GM23248 (cell line): ENCODE measurements around the gene SAG. TPM values are rescaled to one million over a fixed set of nuclear protein-coding genes. Genes with fewer than 3 reads are reported as not detected.

Source experiments
- DNase-seq: peaks from one replicate; pipeline ENCODE4 v3.0.0-alpha.2; 2015
- H2AFZ ChIP-seq: fragments of 200-600 bp; sonication (generic); 2 replicates; pipeline ENCODE4 v1.6.1; 2016; ENCODE audit warnings: antibody characterized with exemption
- H3F3A ChIP-seq: fragments of 200-600 bp; sonication (generic); 2 replicates; pipeline ENCODE4 v1.6.1; 2016; ENCODE audit warnings: mild to moderate bottlenecking, antibody characterized with exemption, mixed run types; ENCODE audit not compliant: insufficient read depth
- H3K27ac ChIP-seq: fragments of 200-600 bp; sonication (generic); 2 replicates; pipeline ENCODE4 v1.5.1; 2016; ENCODE audit warnings: mild to moderate bottlenecking
- H3K27me3 ChIP-seq: fragments of 200-600 bp; sonication (generic); replicated peaks from 2 replicates; pipeline ENCODE4 v1.6.1; 2016; ENCODE audit warnings: mild to moderate bottlenecking; ENCODE audit not compliant: insufficient read depth
- H3K36me3 ChIP-seq: fragments of 200-600 bp; sonication (generic); 2 replicates; pipeline ENCODE4 v1.6.1; 2016; ENCODE audit warnings: low read depth, mild to moderate bottlenecking
- H3K4me1 ChIP-seq: fragments of 200-600 bp; sonication (generic); 2 replicates; pipeline ENCODE4 v1.6.1; 2016; ENCODE audit warnings: mild to moderate bottlenecking; ENCODE audit not compliant: insufficient read depth
- H3K4me2 ChIP-seq: fragments of 200-600 bp; sonication (generic); one replicate; pipeline ENCODE4 v1.6.1; 2016; ENCODE audit warnings: mild to moderate bottlenecking; ENCODE audit not compliant: unreplicated experiment
- H3K4me3 ChIP-seq: fragments of 200-600 bp; sonication (generic); 2 replicates; pipeline ENCODE4 v1.5.1; 2016; ENCODE audit warnings: mild to moderate bottlenecking
- H3K79me2 ChIP-seq: fragments of 200-600 bp; sonication (generic); 2 replicates; pipeline ENCODE4 v1.6.1; 2016; ENCODE audit warnings: mild to moderate bottlenecking; ENCODE audit not compliant: insufficient read depth
- H3K9ac ChIP-seq: fragments of 200-600 bp; sonication (generic); 2 replicates; pipeline ENCODE4 v1.6.1; 2016; ENCODE audit warnings: mild to moderate bottlenecking
- H3K9me2 ChIP-seq: fragments of 200-600 bp; sonication (generic); 2 replicates; pipeline ENCODE4 v1.6.1; 2016; ENCODE audit warnings: mixed run types, mild to moderate bottlenecking, moderate library complexity; ENCODE audit not compliant: insufficient read depth
- H3K9me3 ChIP-seq: fragments of 200-600 bp; sonication (generic); one replicate; pipeline ENCODE4 v1.6.1; 2017; ENCODE audit warnings: low read depth
- H4K20me1 ChIP-seq: fragments of 200-600 bp; sonication (generic); 2 replicates; pipeline ENCODE4 v1.6.0; 2016; ENCODE audit not compliant: insufficient read depth
- EZH2 ChIP-seq: fragments of 200-600 bp; sonication (generic); IDR thresholded peaks from 2 replicates; pipeline ENCODE4 v1.6.1; 2018; ENCODE audit warnings: antibody characterized with exemption, mild to moderate bottlenecking; ENCODE audit not compliant: insufficient read depth, poor library complexity, severe bottlenecking
- EZH2phosphoT487 ChIP-seq: fragments of 200-600 bp; sonication (generic); IDR thresholded peaks from 2 replicates; pipeline ENCODE4 v1.6.1; 2018; ENCODE audit warnings: antibody characterized with exemption, moderate library complexity, mild to moderate bottlenecking, low read depth; ENCODE audit not compliant: insufficient read depth
- WGBS, 2 experiments: methylation state at CpG; one replicate each; pipeline ENCODE4 v1.1.6; 2015 to 2017; ENCODE audit warnings: low lambda C conversion rate in 2 of 2, low coverage in 1 of 2; ENCODE audit errors: missing lambda C conversion rate in 2 of 2; 5-methylcytosine and 5-hydroxymethylcytosine counted together
- in situ Hi-C: fragments of 300-500 bp; cut with MboI; formaldehyde crosslinking; loops from 2 replicates; pipeline ENCODE4 v1.15.0; 2020
- polyA plus RNA-seq: library from polyadenylated mRNA; unstranded; fragments of >200 nt; fragmentation: Nextera tagmentation; extraction: Ambion mirVana; gene quantifications from 2 replicates; pipeline ENCODE4 v1.2.1, GENCODE V29; 2016
- total RNA-seq: library from RNA; depleted of rRNA; stranded (reverse); fragments of >200 nt; shearing (Covaris generic); gene quantifications from 2 replicates; pipeline ENCODE4 v1.2.3, GENCODE V29; 2014

The SAG gene
- total and polyA plus RNA-seq, 2 experiments from 2014 or later: not detected

DNA sequence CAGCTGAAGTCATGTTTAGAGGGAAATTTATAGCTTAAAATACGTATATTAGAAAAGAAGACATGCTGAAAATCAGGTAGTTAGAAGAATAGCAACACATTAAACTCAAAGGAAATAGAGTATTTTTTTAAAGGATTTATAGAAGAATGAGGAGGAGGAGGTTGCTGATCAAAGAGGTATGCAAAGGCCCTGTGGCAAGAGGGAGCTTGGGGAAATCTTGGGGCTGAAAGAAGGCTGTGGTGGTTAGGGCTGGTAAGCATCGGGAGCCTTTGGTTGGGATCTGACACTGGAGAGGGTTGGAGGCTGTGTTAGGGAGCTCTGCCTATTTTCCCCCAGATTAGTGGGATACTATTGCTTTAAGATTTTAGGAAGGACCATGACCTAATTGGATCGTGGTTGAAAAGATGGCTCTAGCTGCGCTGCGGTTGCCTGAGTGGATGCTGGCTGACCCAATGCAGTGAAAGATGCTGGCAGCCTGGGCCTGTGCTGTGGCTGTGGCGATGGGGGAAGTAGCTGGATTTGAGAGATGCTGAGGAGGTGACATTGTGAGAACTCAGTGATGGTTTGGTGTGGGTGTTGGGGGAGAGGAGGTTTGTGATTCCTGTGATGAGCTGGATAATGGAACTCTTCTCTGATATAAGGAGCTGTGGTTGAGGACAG is 58.4 kb downstream of the SAG start:
- no peaks in the 10 kb centered on the region for H3K27me3 ChIP-seq
- H3K9ac ChIP-seq: no peak overlapping the region
- no peak for DNase-seq
- 96 to 98% methylated on average over 6 of the region's 6 CpGs for WGBS, 2 experiments
- H2AFZ ChIP-seq: no peak overlapping the region
- H3F3A ChIP-seq: no peaks in the 10 kb centered on the region
- H3K4me3 ChIP-seq: no peak overlapping the region
- H3K4me1 ChIP-seq: no peaks in the 10 kb centered on the region
- H3K79me2 ChIP-seq: 0 out of 2 replicates have a peak, but pooled peaks cover 10% of the 10 kb centered on the region
- no peaks in the 10 kb centered on the region for H3K9me2 ChIP-seq
- H4K20me1 ChIP-seq: no peaks in the 10 kb centered on the region
- H3K4me2 ChIP-seq: no peak overlapping the region
- in situ Hi-C loops: no loop called here
- no peaks in the 10 kb centered on the region for H3K9me3 ChIP-seq
- H3K36me3 ChIP-seq: peaks cover 3% of the 10 kb centered on the region; the same call in 1 of the 2 replicates
- TF ChIP-seq EZH2: no peak
- TF ChIP-seq EZH2phosphoT487: no peak
- no peak overlapping the region for H3K27ac ChIP-seq

DNA sequence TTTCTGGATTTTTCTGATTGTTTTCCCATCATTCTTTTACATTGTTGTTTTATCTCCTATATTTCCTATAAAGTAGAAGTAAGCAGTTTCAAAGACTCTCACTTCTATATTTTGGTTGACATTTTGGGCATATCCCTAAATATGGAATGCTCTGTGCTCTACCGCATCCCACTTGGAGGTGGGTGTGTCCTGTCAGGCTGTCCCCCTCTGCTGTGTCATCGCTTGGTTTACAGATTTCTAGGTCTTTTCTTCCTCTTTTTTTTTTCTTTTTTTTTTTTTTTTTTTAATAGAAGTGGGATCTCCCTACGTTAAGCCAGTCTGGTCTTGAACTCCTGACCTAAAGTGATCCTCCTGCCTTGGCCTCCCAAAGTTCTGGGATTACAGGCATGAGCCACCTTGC is 60.0 kb downstream of the SAG start:
- Histone ChIP-seq H3K27me3 (no peaks in the 10 kb centered on the region), H3K9me2 (no peaks in the 10 kb centered on the region), H4K20me1 (no peaks in the 10 kb centered on the region), H3K4me2 (no peak overlapping the region), H3K36me3 (peaks cover 3% of the 10 kb centered on the region; the same call in 1 of the 2 replicates), H3K9me3 (no peaks in the 10 kb centered on the region), H3K4me3 (no peak overlapping the region), H3K9ac (no peak overlapping the region), H3K4me1 (no peaks in the 10 kb centered on the region), H3K79me2 (0 out of 2 replicates have a peak, but pooled peaks cover 11% of the 10 kb centered on the region), H3K27ac (no peak overlapping the region), H2AFZ (no peak overlapping the region), H3F3A (no peaks in the 10 kb centered on the region)
- 92 to 100% methylated on average over 3 of the region's 3 CpGs for WGBS, 2 experiments
- no peak for DNase-seq
- in situ Hi-C loops: no loop called here
- TF ChIP-seq EZH2phosphoT487 (no peak), EZH2 (no peak)

- Histone ChIP-seq H3K79me2 (0 out of 2 replicates have a peak, but pooled peaks cover 10% of the 10 kb centered on the region), H3K27ac (no peak overlapping the region), H3K4me2 (no peak overlapping the region), H3K9me2 (no peaks in the 10 kb centered on the region), H3K4me1 (no peaks in the 10 kb centered on the region), H3K36me3 (no peaks in the 10 kb centered on the region; the same call in 1 of the 2 replicates), H2AFZ (no peak overlapping the region), H3K4me3 (no peak overlapping the region), H3K27me3 (no peaks in the 10 kb centered on the region), H4K20me1 (no peaks in the 10 kb centered on the region), H3K9me3 (no peaks in the 10 kb centered on the region), H3F3A (no peaks in the 10 kb centered on the region), H3K9ac (no peak overlapping the region)
- in situ Hi-C loops: no loop called here
- no peak for TF ChIP-seq EZH2phosphoT487
- no peak for DNase-seq
- WGBS, 2 experiments: 84 to 88% methylated on average over 5 of the region's 5 CpGs
Observed at GRCh38 chr2:233368756-233369155, 61.1 kb downstream of the SAG start.

- no peaks in the 10 kb centered on the region for H3K27me3 ChIP-seq
- no peak for DNase-seq
- H3K4me2 ChIP-seq: no peak overlapping the region
- H3K9ac ChIP-seq: no peak overlapping the region
- H3K79me2 ChIP-seq: 0 out of 2 replicates have a peak, but pooled peaks cover 10% of the 10 kb centered on the region
- H3F3A ChIP-seq: no peaks in the 10 kb centered on the region
- in situ Hi-C loops: no loop called here
- no peaks in the 10 kb centered on the region for H3K9me2 ChIP-seq
- H3K27ac ChIP-seq: no peak overlapping the region
- H3K4me1 ChIP-seq: no peaks in the 10 kb centered on the region
- H4K20me1 ChIP-seq: no peaks in the 10 kb centered on the region
- no peaks in the 10 kb centered on the region; the same call in 1 of the 2 replicates for H3K36me3 ChIP-seq
- 88 to 92% methylated on average over 8 of the region's 8 CpGs for whole genome bisulfite sequencing, 2 experiments
- H3K9me3 ChIP-seq: no peaks in the 10 kb centered on the region
- H3K4me3 ChIP-seq: no peak overlapping the region
- H2AFZ ChIP-seq: no peak overlapping the region
- TF ChIP-seq EZH2 (no peak), EZH2phosphoT487 (no peak)
Observed at GRCh38 chr2:233369462-233369861, 61.8 kb downstream of the SAG start.
